ENCODE data around the gene DAP.
"Not testable (repeated sequence)": the region's sequence is repeated elsewhere in the genome, so short reads cannot be mapped to it uniquely, and the experiment has no call there.

Gene DAP

GRCh38 chr5:10733426-10733825 lies 27.6 kb downstream of the DAP start:
- no peak for DNase-seq

GRCh38 chr5:10731913-10732312 lies 29.1 kb downstream of the DAP start:
- no peak for DNase-seq

DNA sequence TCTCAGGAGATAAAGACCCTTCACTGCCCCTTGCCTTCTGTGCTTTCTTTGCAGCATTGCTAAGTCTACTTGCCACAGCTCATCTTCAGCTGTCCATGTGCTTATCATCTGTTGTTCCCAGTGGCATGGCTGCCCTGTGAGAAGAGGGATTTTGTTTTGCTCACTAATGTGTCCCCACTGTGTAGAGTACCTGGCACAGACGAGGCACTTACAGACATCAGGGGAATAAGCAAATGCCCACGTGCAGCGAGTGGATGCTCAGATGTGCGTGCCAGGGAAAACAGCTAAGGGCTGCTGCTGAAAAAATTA lies 31.0 kb downstream of the DAP start:
- no peak for DNase-seq

DNA sequence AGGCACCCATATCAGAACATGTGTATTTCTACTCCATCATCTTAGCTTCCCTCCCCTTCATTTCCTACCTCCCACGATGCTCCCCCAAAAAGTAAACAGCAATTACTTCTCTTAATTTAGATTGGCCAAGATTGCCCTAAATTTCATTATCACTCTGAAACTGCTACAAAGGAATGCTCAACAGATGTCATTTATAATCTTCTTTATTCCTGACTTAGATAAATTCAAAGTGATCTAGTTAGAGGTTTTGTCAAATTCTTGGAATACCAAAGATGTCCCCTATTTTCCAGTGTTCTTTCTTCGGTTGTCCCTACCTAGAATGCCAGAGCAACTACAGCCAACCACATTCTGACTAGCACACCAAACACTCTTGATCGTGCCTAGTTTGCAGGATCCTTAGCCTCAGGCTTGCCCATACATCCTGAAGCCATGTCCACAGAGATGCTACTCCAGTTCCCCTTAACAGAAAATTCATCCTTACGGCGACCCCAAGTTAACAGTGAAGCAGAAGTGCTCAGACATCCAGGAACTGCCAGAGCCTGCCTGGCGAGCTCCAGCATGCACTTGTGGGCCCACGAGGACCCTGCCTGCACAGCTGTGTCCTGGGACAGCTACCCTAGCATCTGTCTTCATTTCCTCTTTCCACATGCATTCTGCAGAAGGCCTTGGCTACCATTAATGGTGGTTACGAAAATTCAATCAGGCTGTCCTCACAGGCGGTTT lies 31.6 kb downstream of the DAP start:
- DNase-seq = no peak

DNA sequence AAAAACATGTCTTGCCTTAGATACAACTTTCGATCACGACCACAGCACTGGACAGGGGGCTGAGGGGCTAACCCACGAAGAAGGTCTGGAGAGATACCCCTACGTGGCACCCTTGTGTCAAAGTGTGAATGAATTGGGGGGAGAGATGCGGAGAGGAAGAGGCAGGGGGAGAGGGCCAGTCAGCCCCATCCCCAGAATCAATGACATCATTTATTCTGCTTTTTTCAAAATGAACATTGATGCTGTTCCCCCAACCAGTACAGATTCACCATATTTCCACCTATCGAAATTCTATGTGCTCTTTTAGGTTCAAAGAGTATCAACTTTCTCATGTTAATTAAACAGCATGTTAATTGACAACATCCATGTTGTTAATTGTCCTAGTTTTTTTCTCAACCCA lies 32.4 kb downstream of the DAP start:
- DNase-seq = no peak

DNA sequence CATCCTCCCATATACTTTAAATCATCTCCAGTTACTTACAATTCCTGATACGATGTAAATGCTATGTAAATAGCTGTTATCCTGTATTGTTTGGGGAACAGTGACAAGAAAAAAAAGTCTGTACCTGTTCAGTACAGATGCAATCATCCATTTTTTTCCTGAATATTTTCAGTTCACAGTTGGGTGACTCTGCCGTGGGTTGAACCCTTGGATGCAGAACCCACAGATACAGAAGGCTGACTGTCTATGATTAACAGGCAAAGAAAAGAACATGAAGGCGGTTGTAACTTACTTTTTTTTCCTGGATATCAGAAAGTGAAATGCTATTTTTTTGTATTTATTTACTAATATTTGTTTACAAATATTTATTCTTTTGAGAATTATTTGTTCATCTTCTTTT lies 33.2 kb downstream of the DAP start:
- DNase-seq = no peak

DNA sequence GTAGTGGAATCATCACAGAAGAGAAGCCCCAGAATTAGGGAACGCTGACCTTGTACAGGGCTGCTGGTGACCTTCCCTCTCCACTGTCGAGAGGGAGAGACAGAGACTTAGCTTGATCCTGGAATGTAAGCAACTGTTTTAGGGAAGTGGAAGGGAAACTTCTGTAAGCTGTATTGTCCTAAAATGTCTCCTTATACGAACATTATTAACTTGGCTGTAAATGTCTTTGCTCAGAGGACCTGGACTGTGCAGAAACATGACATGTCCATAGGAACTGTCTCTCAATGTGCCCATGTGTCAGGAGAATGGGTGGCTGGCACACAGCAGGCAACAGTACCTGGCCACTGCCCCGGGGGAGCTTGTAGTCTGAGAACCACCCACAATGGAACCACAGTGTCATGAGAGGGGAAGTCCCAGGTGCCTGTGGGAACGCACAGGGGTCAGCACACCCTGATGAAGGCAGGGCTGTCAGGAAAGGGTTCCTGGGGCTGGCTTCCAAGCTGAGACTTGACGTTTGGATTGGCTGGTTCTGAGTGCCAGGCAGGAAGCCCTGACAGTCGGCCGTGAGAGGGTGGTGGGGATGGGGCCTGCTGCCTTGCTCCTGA lies 34.0 kb downstream of the DAP start:
- no peak for DNase-seq

DNA sequence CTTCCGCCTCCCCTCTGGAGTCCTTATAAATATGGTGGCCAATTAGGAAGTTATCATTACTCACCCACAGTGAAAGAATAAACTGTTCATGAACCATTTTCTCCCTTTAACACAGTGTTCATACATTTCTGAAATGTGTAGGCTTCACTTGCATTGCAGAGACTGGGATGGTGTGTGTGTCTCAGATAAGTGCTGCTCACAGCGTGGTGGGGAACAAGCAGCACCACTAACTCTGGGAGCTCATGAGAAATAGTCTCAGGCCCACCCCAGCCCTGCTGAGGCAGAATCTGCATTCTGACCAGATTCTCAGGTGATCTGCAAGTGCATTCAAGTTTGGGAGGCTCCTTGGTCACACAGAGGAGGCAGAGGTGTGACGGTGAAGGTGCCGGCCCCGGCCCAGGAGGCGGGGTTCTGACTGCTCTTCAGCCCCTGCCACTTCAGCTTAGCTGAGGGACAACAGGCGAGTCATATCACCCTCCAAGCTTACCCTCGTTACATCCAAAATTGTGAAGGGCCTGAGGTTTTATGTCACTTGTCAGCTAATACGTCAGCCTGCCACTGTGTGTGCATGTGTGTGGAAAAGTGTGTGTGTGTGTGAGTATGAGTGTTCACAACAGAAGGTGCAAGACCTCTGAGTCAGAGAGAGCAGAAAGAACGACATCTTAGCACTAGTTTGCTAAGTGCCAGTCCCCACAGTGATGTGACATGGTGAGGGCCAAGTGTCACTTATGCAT lies 34.7 kb downstream of the DAP start:
- DNase-seq = no peak

- no peak for DNase-seq
Observed at GRCh38 chr5:10725636-10726035, 35.4 kb downstream of the DAP start.

GRCh38 chr5:10724781-10725507 lies 36.1 kb downstream of the DAP start:
- no peak for DNase-seq

DNA sequence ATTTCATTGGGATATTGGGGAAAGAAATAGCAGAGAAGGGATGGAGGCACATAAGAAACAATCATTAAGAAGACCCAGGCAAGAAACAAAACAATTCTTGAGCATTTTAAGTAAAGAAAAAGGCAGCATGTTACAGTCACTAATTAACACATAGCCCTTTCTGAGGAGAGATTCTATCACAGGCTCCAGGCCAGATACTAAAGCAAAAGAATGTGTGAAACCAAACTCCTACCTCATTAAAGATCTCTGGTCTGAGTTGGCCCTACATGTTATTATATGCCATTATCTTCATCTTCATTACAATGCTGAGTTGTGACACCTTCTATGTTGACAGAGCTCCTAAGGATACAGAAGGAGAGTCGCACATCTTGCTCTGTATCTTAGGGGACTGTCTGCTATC lies 37.5 kb downstream of the DAP start:
- no peak for DNase-seq

DNA sequence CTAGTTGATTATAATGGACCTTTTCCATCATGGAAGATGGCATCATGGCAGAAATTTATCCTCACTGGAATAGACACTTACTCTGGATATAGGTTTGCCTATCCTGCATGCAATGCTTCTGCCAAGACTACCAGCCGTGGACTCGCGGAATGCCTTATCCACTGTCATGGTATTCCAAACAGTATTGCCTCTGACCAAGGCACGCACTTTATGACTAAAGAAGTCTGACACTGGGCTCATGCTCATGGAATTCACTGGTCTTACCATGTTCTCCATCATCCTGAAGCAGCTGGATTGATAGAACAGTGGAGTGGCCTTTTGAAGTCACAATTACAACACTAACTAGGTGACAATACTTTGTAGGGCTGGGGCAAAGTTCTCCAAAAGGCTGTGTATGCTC lies 40.3 kb downstream of the DAP start:
- DNase-seq = not testable (repeated sequence)

GRCh38 chr5:10719965-10720364 lies 41.1 kb downstream of the DAP start:
- no peak for DNase-seq

GRCh38 chr5:10718617-10719016 lies 42.4 kb downstream of the DAP start:
- DNase-seq = not testable (repeated sequence)

DNA sequence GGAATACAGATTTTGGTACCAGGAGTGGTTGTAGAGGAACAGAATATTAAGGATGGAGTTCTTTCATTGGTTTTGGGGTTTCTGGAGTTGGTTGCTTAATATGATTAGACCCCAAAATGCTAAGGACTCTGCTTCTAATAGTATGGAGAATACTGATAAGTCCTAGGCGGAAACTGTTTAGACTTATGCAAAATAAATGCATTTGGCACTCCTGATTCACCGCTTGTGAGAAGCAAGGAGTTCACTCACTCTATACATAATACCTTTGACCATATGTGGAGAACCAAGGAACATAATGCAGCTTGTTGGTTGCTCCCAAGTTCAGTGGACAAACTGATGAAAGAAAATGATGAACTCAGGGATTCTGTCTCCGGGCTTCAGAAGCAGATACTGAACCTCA lies 44.2 kb downstream of the DAP start:
- not testable (repeated sequence) for DNase-seq

GRCh38 chr5:10715605-10716290 lies 45.3 kb downstream of the DAP start:
- no peak for DNase-seq

GRCh38 chr5:10712574-10713366 lies 48.3 kb downstream of the DAP start:
- DNase-seq = no peak

DNA sequence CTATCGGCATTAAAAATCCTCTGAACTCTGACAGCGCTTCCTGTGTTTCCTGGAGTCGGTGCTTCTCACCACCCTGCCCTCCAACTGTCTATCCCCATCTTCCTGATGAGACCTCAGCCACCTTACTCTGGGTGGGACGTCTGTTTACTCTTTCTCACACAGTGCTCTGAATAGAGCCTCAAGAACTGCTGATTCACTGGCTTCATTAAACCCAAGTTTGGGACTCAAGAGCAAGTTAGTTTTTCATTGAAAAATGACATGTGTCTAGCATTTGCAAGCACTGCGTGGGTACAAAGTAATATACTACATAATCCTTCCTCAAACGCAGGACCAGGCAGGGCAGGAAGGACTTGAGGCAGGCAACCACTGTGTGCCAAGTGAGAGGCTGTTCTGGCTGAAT lies 49.5 kb downstream of the DAP start:
- no peak for DNase-seq

- DNase-seq = no peak
Observed at GRCh38 chr5:10710513-10711128, 50.4 kb downstream of the DAP start.

- no peak for DNase-seq
Observed at GRCh38 chr5:10709933-10710332, 51.1 kb downstream of the DAP start.

GRCh38 chr5:10709409-10709808 lies 51.6 kb downstream of the DAP start:
- DNase-seq = no peak

Data from stimulated activated CD4-positive, alpha-beta T cell treated with anti-CD3 and anti-CD28 coated beads, Interleukin-12 subunit alpha, Interleukin-12 subunit beta, amount 100 ng/mL, for 4 hours (primary cell).